HG03521 (cell line): ENCODE data around the gene TSTD2.
"Not testable (repeated sequence)": the region's sequence is repeated elsewhere in the genome, so short reads cannot be mapped to it uniquely, and the experiment has no call there.

Source experiments
- ATAC-seq: cut with Tn5 transposase; IDR thresholded peaks from one replicate; pipeline ENCODE4 v1.9.1; 2021; ENCODE audit warnings: mild to moderate bottlenecking, moderate library complexity; ENCODE audit not compliant: unreplicated experiment

TSTD2 gene

DNA sequence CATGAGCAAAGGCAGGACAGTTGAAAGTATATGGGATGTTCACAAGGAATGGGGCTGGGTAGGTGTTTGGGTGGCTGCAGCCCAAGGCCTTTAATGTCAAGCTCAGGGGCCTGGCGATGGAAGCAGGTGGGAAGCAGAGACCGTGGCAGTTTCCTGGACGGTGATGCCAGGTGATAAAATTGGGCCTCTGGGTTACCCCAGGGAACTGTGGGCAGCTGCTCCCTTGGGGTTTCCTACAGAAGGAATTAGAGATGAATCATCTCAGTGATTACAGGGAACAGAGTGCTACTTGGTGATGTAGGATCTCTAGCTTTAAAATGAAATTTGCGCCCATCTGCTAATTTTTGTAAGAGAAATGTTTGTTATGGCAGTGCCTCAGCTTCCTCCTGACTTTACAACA is 39.2 kb downstream of the TSTD2 start:
- no peak for ATAC-seq

DNA sequence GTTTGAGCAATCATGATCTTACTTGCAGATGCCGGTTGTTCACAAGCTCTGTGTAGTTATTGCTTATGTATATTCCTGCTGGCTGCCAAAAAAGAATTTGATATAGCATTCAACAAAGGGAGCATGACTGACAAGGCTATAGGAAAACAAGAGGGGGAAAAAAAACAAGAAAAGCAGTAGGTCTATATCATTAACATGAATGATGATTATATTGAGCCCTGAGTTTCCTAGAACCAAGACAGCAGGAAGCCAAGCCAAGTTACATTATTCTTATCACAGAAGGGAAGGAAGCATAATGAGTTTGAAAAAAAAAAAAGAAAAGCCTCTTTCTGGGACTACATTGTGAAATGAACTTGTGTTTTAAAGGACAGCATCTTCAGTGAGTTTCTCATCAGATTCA is 41.0 kb downstream of the TSTD2 start:
- ATAC-seq, result no peak

DNA sequence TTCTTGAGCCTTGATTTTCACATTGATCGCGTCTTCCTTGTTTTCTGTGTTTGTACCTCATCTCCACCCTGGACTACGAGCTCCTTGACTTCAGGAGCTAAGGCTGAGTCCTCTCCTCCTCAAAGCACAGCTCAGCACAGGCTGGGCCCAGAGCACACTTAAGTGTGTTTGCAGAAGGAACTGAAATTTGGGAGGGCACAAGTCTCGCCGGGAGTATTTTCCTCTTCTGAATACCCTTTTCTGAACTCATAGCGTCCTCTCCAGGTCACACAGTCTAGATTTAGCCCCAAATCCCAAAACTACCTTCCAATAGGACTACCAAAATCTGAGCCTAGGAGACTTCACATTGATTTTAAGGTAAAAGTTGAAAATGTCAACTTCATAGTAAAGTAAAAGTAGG is 41.6 kb downstream of the TSTD2 start:
- ATAC-seq, result no peak

DNA sequence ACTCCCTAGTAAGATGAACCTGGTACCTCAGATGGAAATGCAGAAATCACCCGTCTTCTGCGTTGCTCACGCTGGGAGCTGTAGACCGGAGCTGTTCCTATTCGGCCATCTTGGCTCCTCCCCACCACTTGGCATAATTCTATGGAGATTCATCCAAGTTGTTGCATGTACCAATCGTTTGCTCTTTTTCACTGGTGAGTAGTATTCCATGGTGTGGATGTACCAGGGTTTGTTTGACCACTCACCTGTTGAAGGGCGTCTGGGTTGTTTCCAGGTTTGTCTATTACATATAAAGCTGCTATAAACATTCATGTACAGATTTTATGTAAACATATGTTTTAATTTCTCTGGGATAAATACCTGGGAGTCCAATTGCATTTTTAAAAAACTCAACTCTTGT is 46.3 kb downstream of the TSTD2 start:
- not testable (repeated sequence) for ATAC-seq

DNA sequence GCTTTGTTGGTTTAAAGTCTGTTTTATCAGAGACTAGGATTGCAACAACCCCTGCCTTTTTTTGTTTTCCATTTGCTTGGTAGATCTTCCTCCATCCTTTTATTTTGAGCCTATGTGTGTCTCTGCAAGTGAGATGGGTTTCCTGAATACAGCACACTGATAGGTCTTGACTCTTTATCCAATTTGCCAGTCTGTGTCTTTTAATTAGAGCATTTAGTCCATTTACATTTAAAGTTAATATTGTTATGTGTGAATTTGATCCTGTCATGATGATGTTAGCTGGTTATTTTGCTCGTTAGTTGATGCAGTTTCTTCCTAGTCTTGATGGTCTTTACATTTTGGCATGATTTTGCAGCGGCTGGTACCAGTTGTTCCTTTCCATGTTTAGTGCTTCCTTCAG is 48.4 kb downstream of the TSTD2 start:
- ATAC-seq, result not testable (repeated sequence)

DNA sequence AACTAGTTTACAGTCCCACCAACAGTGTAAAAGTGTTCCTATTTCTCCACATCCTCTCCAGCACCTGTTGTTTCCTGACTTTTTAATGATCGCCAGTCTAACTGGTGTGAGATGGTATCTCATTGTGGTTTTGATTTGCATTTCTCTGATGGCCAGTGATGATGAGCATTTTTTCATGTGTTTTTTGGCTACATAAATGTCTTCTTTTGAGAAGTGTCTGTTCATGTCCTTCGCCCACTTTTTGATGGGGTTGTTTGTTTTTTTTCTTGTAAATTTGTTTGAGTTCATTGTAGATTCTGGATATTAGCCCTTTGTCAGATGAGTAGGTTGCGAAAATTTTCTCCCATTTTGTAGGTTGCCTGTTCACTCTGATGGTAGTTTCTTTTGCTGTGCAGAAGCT is 51.6 kb downstream of the TSTD2 start:
- ATAC-seq, result not testable (repeated sequence)

DNA sequence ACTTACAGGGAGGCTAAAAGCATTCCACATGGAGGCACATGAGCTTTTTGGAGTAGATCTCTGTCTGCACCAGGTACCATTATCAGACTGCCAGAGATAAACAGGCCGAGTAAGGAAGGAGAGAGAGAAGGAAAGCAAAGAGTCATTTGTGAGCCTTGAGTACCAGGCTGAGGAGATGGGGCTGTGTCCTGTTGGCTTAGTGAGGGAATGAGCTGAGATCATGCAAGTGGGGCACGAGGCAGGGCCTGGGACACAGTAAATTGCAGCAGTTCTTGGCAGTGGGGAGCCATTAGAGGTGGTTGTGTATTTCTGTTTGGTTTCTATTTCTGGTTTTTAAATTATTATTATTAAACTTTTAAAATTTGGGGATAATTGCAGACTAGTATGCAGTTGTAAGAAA is 53.3 kb downstream of the TSTD2 start:
- no peak for ATAC-seq

DNA sequence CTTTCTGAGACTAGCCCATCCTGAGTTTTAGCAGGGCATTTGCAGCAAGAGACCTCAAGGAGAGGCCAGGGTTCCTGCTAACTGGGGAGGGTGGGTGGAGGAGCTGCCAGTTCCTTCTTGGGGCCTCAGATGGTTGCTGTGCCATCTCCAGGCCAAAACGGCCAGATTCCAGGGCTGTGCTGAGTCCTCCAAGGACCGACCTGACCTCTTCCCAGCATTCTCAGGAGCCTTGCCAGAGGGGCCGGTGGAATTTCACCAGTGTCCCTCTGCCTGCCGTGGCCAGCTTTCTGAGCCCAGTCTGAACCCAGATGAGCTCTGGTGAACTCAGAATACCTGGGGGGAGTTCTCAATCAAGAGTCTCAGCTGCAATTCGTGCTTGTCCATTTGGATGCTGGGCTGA is 54.3 kb downstream of the TSTD2 start:
- no peak for ATAC-seq

DNA sequence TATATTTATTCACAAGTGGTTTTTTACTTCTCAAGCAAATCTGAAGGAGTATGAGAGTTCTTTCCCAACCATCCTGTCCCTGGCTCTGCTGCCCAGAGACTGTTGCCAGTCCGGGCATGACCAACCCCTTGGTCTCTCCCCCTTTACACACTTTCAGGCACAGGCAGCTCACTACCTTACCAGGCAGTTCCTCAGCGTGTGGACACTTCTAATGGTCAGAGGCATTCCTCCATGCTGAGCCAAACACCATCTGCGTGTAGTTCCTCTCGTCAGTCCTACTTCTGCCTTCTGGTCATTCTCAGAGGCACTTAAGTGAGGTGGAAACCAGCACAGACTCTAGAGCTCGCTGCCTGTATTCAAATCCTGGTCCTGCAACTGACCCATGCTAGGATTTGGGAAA is 56.1 kb downstream of the TSTD2 start:
- no peak for ATAC-seq

DNA sequence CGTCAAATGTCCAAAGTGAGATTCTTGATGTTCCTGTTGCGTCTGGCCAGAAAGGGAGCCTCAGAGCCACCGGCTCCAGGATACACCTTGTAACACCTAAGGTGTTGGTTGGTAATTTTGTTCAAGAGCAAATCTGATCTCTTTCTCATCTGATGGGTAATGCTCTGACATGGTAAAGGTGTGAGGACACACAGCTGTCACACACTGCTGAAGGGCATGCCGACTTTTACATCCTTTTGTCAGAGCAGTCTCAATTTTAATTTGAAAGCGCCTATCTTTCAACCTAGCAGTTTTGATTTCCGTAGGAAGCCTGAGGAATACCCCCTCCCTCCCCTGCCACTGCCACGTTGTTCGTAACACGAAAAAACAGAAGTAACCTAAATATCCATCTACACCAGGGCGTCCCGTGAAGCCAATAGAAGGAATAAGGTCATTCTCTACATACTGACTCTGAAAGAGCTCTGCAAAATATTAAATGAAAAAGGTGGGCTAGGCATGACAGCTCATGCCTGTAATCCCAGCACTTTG is 57.4 kb downstream of the TSTD2 start:
- no peak for ATAC-seq

DNA sequence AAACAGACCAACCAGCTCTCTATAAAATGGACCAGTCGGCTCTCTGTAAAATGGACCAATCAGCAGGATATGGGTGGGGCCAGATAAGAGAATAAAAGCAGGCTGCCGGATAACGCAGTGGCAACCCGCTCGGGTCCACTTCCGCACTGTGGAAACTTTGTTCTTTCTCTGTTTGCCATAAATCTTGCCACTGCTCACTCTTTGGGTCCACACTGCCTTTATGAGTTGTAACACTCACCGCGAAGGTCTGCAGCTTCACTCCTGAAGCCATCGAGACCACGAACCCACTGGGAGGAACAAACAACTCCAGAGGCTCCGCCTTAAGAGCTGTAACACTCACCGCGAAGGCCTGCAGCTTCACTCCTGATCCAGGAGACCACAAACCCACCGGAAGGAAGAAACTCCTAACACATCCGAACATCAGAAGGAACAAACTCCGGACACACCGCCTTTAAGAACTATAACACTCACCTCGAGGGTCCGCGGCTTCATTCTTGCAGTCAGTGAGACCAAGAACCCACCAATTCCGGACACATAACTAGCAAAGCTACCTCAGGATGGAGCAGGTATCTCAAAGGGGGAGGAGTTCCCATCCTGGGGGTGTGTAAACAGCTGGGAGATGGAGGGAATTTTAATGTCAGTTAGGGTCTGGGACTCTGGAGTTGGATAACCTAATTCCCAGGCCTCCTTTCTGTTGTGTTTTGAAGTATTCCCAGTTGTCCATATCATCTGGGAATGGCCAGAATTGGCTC is 58.1 kb downstream of the TSTD2 start:
- not testable (repeated sequence) for ATAC-seq

DNA sequence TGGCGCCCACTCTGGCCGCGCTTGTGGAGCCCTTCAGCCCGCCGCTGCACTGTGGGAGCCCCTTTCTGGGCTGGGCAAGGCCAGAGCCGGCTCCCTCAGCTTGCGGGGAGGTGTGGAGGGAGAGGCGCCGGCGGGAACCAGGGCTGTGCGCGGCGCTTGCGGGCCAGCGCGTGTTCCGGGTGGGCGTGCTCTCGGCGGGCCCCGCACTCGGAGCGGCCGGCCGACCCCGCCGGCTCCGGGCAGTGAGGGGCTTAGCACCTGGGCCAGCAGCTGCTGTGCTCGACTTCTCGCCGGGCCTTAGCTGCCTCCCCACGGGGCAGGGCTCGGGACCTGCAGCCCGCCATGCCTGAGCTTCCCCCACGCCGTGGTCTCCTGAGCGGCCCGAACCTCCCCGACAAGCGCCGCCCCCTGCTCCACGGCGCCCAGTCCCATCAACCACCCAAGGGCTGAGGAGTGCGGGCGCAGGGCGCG is 59.0 kb downstream of the TSTD2 start:
- not testable (repeated sequence) for ATAC-seq

DNA sequence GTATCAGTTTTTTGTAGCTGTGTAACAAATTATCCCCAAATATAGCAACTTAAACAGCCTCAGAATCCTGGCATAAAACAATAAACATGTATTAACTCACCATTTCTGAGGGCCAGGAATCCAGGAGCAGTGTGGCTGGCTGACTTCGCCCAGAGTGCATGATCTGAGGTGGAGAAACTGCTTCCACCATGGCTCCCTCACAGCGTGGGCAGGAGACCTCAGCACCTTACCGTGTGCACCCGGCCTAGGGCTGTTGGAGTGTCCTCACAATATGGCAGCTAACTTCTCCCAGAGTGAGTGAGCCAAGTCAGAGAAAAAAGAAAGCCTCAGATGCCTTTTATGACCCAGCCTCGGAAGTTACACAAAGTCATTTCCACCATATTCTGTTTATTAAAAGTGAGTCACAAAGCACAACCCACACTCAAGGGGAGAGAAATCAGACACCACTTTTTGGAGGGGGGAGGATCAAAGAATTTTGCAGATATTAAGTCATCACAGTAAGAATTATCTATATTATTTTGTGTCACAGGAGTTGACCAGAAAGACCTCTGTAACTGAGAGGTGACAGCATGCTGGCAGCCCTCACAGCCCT is 59.6 kb downstream of the TSTD2 start:
- no peak for ATAC-seq

DNA sequence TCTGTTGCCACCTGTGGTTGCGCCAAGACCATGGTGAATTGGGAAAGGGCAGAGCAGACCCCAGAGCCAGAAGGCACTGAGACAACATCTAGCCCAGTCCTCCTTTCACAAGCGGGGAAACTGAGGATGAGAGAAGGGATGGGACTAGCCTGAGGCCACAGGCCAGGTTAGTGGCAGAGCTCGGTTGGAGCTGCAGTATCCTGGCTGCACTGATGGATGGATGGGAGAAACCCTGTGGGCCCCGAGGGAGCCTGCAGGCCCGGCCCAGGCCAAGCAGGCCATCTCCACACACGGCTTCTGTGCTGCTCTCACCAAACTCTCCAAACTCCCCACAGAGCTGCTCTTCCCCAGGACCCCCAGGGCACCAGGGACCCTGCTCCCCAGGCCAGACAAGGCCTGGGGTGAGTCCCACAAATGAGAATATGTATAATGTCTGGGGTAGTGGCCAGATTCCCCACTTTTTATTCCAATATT is 60.2 kb downstream of the TSTD2 start:
- no peak for ATAC-seq

DNA sequence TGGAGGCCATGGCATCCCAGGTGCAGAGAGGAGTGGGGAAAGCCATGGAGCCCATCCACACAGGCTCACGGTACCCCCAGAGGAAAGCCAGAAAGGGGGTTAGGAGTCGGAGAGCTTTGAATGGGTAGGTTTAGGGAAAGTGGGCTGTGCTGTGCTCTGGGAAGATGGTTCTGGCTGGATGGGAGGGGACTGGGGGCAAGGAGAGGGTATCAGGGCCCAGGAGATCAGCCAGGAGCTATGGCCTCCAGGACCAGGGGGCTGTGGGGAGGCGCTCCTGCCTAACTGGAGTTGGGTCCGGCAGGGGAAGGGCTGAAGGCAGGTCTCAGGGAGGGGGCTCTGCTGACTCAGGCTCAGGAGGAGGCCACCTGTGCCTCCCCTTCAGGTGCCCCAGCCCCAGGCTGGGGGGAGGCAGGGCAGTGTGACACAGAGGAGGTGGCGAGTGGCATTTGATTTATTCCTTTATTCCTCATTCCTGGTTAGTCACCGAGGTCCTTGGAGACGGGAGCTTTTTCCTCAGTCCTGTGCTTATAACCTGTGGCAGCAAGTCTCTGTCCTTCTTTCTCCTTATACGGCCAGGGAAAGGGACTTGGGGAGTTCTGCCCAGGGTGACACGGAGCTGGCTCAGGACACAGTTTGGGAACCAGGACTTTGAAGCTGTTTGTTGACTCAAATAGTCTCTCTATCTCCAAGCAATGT is 60.8 kb downstream of the TSTD2 start:
- ATAC-seq, result no peak

DNA sequence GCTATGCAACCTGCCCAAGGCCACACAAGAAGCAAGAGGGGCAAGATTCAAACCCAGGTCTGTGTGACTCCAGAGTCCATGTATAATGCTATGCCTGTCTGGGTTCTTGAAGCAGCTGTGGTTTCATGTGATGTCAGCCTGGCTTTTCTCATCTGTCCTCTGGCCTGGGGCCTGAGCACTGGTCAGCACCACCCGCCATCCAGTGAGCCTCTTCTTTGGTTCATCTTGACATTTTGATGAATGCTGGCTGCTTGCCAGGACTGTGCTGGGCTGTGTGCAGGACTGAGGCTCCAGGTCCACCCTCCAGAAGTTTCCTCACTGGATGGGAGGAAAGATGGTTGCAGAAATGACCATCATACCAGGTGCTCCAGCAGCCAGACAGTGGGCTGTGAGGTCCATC is 61.5 kb downstream of the TSTD2 start:
- no peak for ATAC-seq

DNA sequence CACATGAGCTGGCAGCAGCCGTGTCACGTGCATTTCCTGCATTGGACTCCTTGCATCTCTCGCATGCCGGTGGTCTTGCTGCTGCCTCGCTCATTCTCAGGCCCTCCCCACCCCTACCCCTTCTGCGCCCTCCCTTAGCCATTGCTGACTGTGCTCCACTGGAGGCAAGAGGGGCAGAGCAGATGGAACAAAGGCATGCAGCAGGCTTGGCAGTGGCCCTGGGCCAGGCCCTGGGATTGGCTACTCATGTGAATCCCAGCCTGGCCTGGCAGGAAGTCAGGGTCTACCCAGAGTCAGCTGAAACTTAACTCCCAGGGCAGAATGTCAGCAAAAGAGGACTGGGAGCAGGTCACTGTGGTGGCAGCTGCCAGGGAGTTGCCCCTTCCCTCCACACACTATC is 62.3 kb downstream of the TSTD2 start:
- ATAC-seq, result no peak

DNA sequence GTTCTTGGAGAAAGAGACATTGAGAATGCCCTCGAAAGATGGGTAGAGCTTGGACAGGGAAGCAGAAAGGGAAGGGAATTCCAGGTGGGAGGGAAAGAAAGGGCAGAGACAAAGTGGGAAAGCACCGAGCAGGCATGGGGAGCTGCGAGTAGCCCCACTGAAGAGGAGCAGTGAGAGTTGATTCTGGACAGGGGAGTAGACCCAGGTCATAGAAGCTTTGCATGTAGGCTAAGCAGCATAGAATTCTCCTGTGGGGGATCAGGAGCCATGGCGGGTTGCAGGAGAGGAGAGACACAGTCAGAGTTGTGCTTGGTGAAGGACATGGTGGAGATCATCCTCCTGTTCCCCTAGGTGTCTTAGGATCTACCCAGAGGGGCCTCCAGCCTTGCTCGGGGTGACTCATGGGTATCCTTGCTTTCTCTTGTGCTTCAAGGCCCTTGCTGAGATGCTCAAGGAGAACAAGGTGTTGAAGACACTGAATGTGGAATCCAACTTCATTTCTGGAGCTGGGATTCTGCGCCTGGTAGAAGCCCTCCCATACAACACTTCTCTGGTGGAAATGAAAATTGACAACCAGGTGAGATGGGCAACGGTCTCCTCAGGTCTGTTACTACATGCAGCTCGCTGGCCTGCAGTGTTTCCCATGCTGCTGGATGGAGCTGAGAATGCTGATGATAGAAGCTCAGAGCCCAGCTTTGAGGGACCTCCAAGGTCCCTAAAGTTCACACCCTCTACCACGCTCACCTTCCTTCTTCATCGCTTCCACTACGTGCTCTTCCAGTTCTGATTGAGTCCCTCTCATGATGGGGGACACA is 64.5 kb downstream of the TSTD2 start:
- ATAC-seq, result no peak

DNA sequence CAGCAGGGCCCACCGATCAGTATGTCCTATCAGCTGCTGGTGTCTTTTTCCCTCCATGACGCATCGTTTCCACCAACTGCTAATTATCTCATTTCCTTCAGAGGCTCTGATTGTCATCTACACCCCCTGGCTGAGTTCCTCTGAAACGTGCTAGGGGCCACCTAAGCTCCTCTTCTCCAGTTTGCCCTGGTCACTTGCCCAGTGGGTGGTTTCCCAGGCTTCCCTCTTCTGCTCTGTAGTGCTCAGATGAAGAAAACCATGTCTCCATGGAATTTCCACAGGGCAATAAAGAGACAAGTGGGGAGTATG is 65.3 kb downstream of the TSTD2 start:
- no peak for ATAC-seq

DNA sequence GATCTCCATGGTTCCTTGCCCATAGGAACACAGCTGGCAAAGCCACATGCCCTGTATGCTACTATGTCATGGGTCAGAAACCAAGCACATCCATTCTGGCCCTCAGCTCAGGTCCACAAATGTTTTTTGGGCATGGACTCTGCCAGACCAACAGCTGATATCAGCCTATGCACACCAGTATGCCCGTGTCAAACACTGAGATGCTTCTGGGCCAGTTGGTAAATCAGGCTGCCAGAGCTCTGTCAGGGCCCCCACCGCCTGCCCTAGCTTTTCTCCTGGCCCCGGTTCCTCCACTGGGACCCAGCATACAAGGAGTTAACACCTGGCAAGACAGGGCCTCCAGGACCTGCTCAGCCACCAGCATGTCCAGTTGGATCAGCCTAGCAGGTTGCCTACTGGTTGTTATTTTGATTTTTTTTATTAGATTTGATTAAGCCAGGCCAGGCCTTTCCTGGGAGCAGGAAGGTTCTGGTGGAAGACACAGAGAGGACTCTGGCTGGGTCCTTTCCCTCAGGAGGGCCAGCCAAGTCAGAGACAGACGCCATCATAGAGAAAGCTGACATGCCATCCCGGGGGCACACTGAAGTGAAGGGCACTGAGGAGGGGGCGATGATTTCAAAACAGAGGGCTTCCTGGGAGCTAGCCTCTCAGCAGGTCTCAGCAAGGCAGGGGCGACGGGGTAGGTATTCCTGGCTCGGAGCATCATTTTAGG is 65.8 kb downstream of the TSTD2 start:
- ATAC-seq, result no peak
